ENCODE measurements around the gene MAP2K3.
"Not testable (repeated sequence)": the region's sequence is repeated elsewhere in the genome, so short reads cannot be mapped to it uniquely, and the experiment has no call there.

The MAP2K3 gene

DNA sequence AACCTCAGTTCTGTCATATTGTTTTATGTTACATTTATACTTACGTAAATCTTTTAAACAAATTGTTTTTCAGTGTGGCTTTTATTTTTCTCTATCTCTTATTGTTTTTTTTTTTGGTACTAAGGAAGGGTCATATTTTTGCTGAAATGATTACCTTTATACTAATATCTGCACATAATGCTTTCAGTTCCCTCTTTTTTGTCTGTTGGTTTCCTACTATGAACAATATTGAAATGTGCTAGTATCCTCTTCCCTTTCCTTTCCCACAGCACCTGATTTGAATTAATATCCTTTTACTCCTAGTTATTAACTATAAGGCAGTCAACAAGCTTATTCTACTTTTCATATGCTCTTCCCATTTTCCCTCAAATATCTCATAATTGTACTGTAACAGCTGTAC, 43.4 kb downstream of the MAP2K3 start:
- not testable (repeated sequence) for DNase-seq (ENCODE audit: low read depth in 2 of 2)

DNA sequence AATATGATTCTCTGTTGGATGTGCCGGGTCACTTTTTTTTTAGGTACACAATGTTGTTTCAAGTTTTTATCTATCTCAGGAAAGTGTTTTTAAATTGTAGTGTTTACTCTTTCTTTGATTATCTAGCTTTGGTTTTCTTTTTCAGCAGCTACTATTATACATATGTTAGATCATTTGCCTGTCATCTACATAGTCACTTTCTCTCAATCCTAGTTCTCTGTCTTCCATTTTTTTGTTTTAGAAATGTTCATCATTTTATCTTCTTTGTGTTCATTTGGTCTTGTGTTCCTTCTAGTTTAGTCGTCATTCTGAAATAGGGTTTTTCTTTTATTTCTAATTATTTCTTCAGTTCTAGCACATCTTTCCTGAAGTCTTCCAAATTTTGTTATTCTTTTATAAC, 44.3 kb downstream of the MAP2K3 start:
- DNase-seq (ENCODE audit: low read depth in 2 of 2), result not testable (repeated sequence)

DNA sequence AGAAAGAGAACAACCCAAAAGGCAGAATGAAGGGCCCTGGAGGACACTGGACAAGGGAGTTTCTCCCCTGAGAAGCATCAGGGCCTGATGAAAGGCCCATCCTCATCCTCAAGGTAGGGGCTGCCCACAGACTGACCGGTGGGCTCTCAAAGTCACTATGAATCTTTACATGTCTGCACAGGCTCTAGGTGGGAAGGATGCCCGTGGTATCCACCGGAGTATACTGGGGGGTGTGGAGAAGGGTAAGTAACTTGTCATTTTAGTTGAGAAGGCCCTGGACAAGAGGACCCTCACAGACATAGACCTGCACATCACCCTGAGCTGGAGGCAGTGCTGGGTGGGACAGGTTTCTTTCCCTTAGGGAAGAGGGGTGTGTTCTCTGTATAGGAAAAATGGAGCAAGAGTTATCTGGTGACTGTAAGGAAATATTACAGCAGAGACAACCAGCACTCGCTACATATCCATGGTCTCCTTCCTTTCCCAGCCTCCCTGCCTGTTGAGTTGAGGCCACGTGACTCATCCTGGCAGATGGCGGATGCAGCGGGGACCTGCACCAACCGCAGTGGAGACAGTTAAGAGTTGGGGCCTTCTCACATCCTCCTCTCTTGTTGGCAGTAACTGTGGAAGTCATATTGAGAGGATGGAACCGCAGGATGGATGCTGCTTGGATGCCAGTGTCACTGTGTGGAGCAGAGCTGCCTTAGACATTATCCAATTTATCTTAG, 46.1 kb downstream of the MAP2K3 start:
- DNase-seq (ENCODE audit: low read depth in 2 of 2), result no peak

DNA sequence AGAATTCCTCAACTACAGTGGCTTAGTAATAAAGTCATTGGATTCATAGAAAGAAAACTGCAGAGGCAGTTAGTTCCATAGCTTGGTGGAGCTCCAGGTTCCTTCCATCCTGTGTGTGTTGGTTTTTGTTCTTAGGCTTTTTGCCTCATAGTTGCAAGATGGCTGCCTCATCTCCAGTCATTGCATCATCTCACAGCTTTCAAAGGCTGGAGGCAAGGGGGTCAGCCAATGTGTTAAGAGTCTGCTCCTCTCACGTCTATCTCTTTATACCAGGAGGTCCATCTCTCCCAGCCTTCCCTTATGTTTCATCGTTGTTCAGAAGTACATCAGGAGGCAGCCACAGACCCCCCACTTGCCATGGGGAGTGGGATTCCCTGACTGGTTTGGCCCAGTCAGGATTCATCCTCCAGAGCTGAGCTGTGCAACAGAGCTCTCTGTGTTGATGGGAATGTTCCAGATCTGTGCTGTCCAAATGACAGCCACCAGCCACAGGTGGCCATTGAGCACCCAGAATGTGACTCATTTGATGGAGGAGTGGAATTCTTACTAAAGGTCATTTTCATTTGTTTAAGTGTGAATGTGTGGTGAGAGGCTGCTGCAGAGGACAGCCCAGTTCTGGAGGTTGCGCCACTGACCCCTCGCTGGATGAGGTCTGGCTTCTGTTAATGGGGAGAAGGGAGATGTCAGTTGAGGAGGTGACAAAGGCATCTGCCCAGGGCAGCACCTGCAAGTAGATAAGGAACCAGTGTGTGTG, 52.2 kb downstream of the MAP2K3 start:
- DNase-seq (ENCODE audit: low read depth in 2 of 2), result not testable (repeated sequence)

DNA sequence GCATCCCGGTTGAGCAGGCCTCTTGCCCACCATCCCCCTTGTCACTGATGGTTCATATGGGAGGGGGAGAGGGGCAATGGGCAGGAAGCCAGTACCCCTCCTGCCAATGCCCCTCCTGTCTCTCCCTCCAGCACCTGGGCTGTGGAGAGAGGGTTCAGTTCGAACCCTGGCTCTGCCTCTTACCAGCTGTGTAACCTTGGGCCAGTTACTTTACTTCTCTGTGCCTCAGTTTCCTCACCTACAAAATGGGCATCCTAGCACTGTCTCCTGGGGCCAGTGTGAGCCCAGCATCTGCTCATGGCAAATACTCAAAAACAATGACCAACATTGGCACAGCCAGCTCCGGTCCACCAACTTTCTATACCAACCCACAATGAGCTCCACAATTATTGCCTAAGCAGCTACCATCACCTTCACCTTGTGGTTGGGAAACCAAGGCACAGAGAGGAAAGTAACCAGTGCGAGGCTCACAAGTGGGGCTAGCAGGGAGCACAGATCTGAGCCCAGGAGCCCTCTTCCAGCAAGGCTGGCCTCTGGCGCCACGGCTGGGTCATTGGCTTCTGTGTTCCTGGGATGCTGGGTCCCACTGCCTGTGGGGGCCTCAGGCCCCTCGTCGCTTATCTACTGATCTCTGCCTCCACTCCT, 53.6 kb downstream of the MAP2K3 start:
- DNase-seq (ENCODE audit: low read depth in 2 of 2), result not testable (repeated sequence)

DNA sequence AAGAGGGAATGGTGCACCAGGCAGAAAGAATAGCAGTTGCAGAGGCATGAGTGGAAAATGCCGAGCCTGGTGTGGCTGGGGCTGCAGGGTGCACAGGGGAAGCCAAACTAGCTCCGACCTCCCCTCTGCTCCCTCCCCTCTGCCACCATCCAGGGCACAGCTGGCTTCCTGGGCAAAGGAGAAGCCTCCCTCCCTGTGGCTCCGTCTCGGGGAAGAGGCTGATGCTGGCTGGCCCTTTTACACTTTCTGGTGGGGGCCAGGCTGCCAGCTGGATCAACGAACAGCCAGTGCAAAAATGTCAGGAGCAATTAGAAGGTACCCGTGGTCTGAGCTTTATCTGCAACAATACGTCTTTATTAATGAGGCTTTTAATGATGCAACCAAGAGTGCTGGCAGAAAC, 54.5 kb downstream of the MAP2K3 start:
- DNase-seq (ENCODE audit: low read depth in 2 of 2), result no peak

DNA sequence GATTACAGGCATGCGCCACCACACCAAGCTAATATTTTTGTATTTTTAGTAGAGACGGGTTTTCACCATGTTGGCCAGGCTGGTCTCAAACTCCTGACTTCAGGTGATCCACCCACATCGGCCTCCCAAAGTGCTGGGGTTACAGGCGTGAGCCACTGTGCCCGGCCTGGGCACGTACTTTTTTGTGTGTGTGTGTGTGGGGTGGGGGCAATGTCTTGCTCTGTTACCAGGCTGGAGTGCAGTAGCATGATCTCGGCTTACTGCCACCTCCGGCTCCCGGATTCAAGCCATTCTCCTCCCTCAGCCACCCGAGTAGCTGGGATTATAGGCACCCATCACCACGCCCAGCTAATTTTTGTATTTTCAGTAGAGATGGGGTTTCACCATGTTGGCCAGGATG, 55.1 kb downstream of the MAP2K3 start:
- not testable (repeated sequence) for DNase-seq (ENCODE audit: low read depth in 2 of 2)

DNA sequence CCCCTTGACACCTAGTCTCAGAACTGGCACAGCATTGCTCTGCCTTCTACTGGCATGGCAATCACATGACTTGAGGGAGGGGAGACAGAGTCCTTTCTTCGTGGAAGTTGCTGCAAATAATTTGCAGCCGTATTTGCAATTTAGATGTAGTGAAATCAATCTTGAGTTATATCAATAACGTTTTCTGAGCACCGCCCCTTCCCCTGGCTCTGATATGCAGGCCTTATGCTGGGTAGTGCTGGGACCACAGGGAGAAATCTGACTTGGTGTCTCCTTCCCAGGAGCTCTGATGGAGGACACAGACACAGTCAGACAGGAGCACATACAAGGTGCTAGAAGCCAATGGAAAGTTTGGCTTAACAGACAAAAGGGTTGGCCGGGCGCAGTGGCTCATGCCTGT, 55.9 kb downstream of the MAP2K3 start:
- DNase-seq (ENCODE audit: low read depth in 2 of 2), result not testable (repeated sequence)

DNA sequence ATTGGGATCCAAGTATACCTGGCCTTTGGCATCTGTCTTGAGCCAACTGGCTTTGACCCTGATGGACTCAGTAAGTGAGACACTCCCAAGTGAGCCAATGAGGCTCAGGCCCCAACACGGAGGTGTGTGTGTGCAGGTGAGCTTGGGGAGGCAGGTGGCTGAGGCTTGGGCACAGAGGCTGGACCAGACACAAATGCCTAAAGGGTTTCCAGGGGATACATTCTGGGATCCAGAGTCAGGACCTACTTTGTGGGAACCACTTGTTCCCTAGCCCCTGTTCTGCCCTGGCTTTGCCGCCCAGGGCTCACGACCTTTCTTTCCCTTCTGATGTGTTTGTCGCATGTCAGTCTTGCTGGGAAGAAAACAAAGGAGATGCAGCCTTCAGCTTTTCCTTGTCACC, 56.8 kb downstream of the MAP2K3 start:
- DNase-seq (ENCODE audit: low read depth in 2 of 2), result not testable (repeated sequence)

DNA sequence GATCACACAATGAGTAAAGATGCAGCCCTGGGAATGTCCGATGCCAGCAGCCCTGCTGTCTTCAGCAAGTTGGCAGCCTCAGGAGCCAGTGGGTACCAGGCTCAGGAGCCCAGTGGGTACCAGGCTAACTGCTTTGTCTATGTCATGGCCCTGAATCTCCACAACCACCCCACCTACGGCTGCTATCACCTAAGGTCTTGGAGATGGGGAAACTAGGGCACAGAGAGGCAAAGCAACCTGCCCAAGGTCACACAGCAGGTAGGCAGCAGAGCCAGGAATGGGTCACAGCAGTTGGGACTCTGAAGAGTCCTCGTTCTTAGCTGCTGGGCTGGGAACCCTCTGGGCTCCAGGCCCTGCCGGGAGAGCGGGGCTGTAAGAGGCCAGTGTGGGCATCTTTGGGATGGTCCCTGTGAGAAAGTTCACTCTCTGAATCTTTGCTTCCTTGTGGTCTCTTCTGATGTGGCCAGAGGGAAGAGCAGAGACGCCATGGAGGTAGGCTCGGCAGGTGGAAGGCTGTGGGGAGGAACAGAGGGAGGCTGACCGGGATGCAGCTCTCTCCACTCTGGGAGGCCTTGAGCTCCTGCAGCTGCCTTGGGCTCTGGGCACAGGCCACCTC, 57.5 kb downstream of the MAP2K3 start:
- DNase-seq (ENCODE audit: low read depth in 2 of 2), result not testable (repeated sequence)

DNA sequence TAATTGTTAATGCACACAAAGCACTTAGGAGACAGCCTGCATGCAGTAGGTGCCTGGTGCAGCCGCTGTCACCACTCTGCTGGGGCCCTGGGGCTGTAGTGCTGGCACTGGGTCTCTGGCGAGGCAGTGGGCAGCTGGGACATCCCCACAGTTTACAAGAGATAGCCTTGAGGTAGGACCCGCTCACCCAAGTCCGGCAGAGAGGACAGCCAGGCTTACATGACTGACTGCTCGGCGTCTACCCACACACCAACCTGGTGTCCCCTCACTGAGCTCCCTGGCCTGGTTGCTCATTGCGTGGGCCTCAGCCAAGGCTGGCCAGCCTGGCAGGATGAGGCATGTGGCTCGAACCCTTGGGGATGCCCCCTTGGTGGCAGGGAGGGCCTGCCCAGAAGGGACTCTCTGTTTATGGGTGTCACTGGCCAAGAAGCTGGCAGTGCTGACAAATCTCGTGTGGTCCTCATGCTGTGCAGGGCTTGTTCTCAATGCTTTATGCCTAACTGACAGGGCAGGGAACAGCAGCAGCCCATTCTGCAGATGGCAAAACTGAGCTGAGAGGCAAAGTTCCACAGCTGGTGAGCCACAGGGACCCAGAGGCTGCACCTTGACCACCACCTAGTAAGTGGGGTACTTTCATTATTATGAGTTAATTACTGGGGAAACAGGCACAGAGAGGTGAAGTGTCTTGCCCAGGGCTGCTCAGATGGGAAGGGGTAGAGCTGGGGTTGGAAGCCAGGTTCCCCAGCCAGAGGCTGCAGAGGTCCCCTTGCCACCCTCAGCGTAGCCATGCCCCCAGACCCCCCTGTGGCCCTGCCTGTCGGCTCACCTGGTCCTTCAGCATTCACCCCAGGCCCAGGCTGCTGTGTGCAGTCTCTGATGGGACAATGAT, 58.8 kb downstream of the MAP2K3 start:
- DNase-seq (ENCODE audit: low read depth in 2 of 2), result not testable (repeated sequence)

DNA sequence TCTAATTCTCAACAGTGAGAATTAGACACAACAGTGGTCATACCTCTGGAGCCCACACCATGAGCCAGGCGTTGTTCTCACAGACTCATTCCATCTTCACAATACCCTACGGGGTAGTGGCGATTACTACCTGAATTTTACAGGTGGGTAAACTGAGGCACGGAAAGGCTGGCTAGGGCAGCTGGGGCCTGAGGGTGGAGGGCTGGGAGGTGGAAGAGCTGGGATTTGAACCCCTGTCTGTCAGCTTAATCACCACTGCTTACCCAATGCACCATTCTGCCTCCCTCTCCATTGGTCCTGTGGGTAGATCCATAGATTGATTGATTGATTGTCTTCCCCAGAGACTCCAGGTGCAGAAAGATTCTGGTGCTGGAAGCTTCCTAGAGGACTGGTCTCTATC, 60.3 kb downstream of the MAP2K3 start:
- DNase-seq (ENCODE audit: low read depth in 2 of 2), result not testable (repeated sequence)

DNA sequence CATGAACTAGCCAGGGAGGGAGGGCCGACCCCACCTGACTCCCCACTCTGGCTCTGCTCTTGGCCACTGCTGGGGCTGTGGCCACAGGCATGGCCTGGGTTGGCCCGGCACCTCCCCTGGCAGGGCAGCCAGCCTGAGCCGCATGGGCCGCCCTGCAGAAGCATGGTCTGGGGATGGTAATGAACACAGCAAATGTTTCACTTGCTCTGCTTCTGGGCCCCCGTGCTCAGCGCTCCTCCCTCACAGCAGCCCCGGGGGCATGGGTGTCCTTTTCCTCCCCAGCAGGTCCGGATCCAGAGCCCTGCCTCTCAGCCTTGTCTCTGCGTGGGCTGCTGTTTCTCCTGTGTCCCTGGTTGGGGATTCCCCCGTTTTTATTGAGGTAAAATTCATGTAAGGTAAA, 60.7 kb downstream of the MAP2K3 start:
- no peak for DNase-seq (ENCODE audit: low read depth in 2 of 2)

DNA sequence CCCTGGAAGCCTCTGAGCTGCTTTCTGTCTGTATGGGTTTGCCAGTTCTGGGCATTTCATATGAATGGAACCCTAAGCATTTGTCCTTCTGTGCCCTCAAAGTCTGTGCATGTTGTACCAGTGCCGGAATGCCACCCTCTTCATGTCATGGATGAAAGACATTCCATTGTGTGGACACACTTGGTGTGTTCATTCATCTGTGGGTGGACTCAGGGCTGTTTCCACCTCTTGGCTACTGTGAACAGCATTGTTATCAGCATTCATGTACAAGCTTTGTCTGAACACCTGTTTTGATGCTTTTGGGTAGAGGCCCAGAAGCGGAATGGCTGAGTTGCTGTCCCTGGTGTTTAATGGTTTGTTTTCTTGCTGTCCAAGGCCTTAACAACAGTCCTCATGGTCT, 61.6 kb downstream of the MAP2K3 start:
- not testable (repeated sequence) for DNase-seq (ENCODE audit: low read depth in 2 of 2)

DNA sequence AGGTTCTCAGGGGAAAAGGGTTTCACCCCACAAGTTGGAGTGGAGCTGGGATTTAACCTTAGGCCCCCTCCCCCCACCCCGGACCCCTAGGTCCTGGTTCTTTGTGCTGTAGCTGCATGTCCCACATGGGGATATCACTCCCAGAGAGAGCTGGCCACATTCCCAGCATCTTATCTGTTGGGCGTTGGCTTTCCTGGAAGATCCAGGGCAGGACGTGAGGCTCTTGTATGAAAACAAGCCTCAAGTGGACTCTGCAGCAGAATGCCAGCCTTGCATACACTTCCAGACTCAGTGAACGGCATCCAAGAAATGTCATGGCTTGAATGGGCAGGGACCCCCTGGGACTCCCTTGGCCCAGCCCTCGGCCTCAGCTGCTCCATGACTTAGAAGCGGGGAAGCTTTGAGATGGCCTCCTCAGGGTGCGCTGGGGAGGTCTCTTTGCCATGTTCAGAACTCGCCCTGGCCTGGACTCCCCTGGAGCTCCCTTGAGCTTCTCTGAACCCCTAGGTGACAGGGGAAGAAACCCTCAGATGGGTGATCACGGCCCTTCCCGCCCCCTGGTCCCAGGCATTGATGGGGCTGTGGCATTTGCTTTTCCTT, 62.2 kb downstream of the MAP2K3 start:
- DNase-seq (ENCODE audit: low read depth in 2 of 2), result not testable (repeated sequence)

DNA sequence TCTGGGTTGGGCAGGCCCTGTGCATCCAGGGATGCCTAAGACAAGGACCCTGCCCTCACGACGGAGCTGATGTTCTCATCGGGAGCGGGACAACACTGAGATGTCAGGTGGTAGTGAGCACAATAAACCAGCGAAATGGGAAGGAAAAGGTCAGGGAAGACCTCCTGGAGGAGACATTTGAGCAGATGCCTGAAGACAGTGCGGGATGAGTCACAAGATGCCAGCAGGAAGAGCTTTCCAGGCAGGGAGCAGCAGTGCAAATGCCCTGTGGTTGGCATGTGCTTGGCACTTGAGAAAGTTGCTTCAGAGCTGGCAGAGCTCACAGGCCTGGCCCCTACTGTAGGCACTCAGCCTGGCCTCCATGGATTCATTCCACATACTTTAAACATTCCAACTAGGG, 63.1 kb downstream of the MAP2K3 start:
- DNase-seq (ENCODE audit: low read depth in 2 of 2), result not testable (repeated sequence)

DNA sequence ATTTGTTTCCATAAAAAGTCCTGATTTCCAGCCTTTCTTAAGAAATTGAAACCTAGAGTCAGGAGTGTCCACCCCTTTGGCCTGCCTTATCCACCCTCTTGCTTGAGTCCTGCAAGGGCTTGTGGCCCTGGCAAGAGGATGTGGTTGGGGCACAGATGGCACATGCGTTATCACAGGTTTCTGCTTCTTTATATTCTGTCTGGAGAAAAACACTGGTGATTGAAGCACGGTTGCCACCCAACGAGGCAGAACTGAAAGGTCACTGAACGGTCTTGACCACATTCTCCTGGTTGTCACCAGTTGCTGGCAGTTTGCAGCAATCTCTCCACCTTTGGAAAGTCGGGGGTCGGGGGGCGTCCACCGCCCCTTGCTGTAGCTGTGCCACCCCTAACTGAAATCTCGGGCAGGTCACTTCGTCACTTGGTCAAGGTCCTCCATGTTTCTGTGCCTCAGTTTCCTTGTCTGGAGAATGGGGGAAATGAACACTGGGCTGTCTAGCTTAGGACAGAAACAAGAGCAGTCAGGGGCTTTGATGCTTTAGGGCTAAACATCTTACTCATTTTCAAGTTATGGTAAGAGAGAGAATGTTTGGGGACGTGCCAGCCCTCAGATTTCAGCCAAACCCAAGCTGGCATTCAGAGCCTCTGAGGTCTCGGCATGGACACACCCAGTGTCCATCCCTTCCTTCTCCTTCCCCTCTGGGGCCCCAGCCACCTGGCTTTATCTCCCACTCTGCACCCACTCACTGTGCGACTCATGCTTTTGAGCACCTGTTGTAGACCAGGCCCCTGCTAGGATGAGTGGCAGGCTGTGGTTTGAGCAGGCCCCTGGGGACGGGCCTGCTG, 63.8 kb downstream of the MAP2K3 start:
- not testable (repeated sequence) for DNase-seq (ENCODE audit: low read depth in 2 of 2)

DNA sequence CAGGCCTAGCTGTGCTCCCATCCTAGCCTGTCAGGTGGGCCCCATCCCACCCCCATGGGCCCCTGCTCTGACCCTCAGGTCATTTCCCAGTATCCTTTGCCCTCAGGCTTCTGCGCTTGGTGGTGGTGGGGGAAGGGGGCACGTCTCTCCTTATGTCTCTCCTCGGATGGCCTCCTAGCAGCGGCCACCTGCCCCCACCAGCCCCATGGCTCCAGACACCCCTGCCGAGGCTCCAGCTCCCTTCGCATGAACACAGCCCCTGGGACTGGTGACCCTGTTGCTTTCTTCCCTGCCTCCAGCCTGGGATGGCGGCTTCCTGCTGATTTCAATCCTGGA, 64.4 kb downstream of the MAP2K3 start:
- not testable (repeated sequence) for DNase-seq (ENCODE audit: low read depth in 2 of 2)

DNA sequence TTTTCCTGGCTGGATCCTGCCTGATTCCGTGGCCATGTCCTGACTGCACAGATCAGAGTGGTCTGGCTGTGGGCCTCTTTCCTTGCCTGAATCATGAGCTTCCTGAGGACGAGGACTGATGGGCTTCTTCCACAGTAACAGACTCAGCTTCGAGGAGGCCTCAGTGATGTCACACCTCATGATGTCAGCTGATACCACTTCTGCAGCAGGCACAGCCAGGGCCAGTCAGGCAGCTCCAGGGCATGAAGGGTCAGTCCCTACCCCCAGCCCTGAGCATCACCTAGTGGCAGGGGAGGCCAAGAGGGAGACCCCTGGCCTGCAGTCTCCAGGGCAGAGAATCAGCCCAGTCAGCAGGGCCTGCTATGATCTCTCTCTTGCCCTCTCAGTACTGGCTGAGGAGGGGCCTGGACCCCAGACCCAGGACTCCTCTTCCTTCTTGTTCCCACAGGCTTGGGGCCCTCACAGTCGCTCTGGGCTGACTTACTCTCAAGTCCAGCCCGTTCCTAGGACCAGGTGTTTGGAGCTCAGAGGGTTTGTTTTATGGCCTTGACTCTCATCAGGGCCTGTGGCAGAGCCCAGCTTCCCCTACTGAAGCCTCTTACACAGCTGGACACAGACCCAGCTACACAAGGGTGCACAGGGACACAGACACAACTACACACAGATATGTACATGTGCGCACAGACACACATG, 65.0 kb downstream of the MAP2K3 start:
- DNase-seq (ENCODE audit: low read depth in 2 of 2), result not testable (repeated sequence)
